ENCODE results near the gene TMEM238.

The TMEM238 gene

DNA sequence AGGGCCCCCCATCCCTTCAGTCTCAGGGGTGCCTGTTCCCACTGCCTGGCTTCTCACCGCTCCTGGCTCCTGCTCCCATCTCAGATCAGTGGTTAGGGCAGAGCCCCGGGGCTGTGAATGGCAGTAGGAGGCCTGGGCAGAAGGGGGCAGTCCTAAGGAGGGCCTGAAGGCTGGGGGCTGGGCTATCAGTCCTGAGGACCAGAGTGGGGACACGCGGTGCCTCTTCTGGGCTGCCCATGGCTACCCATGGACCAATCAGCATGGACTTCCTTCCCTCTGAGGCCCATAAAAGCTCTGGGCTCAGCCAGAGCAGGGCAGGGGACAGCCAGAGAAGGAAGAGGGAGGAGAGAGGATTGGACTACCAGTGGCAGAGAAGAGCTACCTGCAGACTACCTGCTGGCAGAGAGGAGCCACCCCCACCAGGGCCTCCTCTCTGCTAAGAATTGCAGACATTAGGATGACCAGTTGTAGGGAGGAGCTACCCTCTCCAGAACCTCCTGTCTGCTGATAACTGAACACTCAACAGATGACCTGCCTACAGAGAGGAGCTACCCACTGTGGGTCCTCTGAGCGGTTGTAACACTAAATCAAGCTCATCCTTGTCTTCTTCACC is 35.6 kb upstream of the TMEM238 start:
- Histone ChIP-seq H4K91ac (ENCODE audit: low read depth, low read length, poor library complexity) (no peak overlapping the region), H3K79me1 (ENCODE audit: low read depth, low read length) (no peaks in the 10 kb centered on the region), H3K9me3 (replicated peaks in 1 of 2; ENCODE audit: control insufficient read depth in 2 of 2, insufficient read depth in 1 of 2, low read depth in 1 of 2, low read length in 2 of 2) (no peaks in the 10 kb centered on the region), H2BK12ac (ENCODE audit: low read length) (no peak overlapping the region), H3K4me1 (ENCODE audit: control insufficient read depth in 2 of 2, insufficient read depth in 1 of 2, low read depth in 1 of 2, low read length in 2 of 2) (peaks cover 0 to 2% of the 10 kb centered on the region in 2 donors), H2AFZ (ENCODE audit: low read length) (no peak overlapping the region), H3K27me3 (ENCODE audit: control insufficient read depth in 3 of 3, insufficient read depth in 3 of 3, low read depth in 1 of 3, low read length in 3 of 3) (peaks cover 0 to 3% (median 2%) of the 10 kb centered on the region in 3 experiments), H3K4me2 (ENCODE audit: insufficient read depth, low read length, poor library complexity, severe bottlenecking) (no peak overlapping the region), H3K36me3 (replicated peaks in 1 of 2; ENCODE audit: control insufficient read depth in 2 of 2, insufficient read depth in 2 of 2, low read length in 2 of 2) (no peaks in the 10 kb centered on the region), H2BK5ac (ENCODE audit: low read length) (peak overlapping the region; percentile 24), H3K9ac (ENCODE audit: low read depth, low read length, poor library complexity) (no peak overlapping the region), H2AK5ac (ENCODE audit: low read depth, low read length) (peak overlapping the region; percentile 63), H3K18ac (ENCODE audit: low read length) (no peak overlapping the region), H3K4me3 (ENCODE audit: low read length in 2 of 2) (no peak overlapping the region), H4K8ac (ENCODE audit: low read depth, low read length) (no peak overlapping the region), H3K27ac (replicated peaks; ENCODE audit: low read length) (no peak overlapping the region), H2BK15ac (ENCODE audit: low read length) (peak overlapping the region; percentile 49), H3K14ac (ENCODE audit: low read length) (peak overlapping the region; percentile 1), H2BK120ac (ENCODE audit: low read depth, low read length) (no peak overlapping the region), H3K23ac (ENCODE audit: low read depth, low read length, poor library complexity) (no peak overlapping the region), H3K4ac (ENCODE audit: low read length) (no peak overlapping the region)
- no peak for DNase-seq (ENCODE audit: low spot score)
- WGBS, 2 donors (ENCODE audit: extremely low coverage in 2 of 2, insufficient read length in 2 of 2, insufficient replicate concordance in 1 of 2), result no CpG with 5 or more reads among the region's 5 CpGs

DNA sequence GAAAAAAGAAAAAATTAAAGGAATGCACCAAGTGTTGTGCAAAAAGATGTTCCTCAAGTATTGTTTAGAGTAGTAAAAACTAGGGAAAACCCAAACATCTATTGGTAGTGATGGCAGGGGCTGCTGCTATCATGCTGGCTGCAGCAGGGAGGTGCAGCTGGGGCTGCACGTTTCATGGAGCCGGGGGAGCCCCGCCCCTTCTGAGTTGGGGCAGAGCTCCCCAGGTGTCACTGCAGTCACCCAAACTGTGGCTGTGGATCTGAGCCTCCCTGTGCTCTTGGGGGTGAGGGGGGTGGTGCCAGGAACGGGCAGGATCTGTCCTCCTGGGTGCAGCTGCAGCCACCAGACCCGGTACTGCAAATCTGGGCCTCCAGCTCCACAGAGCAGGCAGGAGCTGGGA is 35.0 kb upstream of the TMEM238 start:
- peaks cover 0 to 2% (median 0%) of the 10 kb centered on the region in 3 experiments for H3K27me3 ChIP-seq (ENCODE audit: control insufficient read depth in 3 of 3, insufficient read depth in 3 of 3, low read depth in 1 of 3, low read length in 3 of 3)
- peaks cover 0 to 2% of the 10 kb centered on the region in 2 donors for H3K4me1 ChIP-seq (ENCODE audit: control insufficient read depth in 2 of 2, insufficient read depth in 1 of 2, low read depth in 1 of 2, low read length in 2 of 2)
- no peak overlapping the region for H2AFZ ChIP-seq (ENCODE audit: low read length)
- no peak for DNase-seq (ENCODE audit: low spot score)
- H3K18ac ChIP-seq (ENCODE audit: low read length), result no peak overlapping the region
- no CpG with 5 or more reads among the region's 5 CpGs for WGBS, 2 donors (ENCODE audit: extremely low coverage in 2 of 2, insufficient read length in 2 of 2, insufficient replicate concordance in 1 of 2)
- no peak overlapping the region for H2BK120ac ChIP-seq (ENCODE audit: low read depth, low read length)
- no peak overlapping the region for H3K4me2 ChIP-seq (ENCODE audit: insufficient read depth, low read length, poor library complexity, severe bottlenecking)
- peak overlapping the region; percentile 31 for H3K23ac ChIP-seq (ENCODE audit: low read depth, low read length, poor library complexity)
- no peak overlapping the region for H2BK5ac ChIP-seq (ENCODE audit: low read length)
- H4K91ac ChIP-seq (ENCODE audit: low read depth, low read length, poor library complexity), result no peak overlapping the region
- no peak overlapping the region for H3K9ac ChIP-seq (ENCODE audit: low read depth, low read length, poor library complexity)
- no peaks in the 10 kb centered on the region for H3K36me3 ChIP-seq (replicated peaks in 1 of 2; ENCODE audit: control insufficient read depth in 2 of 2, insufficient read depth in 2 of 2, low read length in 2 of 2)
- no peak overlapping the region for H3K4me3 ChIP-seq (ENCODE audit: low read length in 2 of 2)
- H3K9me3 ChIP-seq (replicated peaks in 1 of 2; ENCODE audit: control insufficient read depth in 2 of 2, insufficient read depth in 1 of 2, low read depth in 1 of 2, low read length in 2 of 2), result no peaks in the 10 kb centered on the region
- H2AK5ac ChIP-seq (ENCODE audit: low read depth, low read length), result no peak overlapping the region
- no peak overlapping the region for H3K14ac ChIP-seq (ENCODE audit: low read length)
- H3K27ac ChIP-seq (replicated peaks; ENCODE audit: low read length), result no peak overlapping the region
- no peak overlapping the region for H2BK12ac ChIP-seq (ENCODE audit: low read length)
- H2BK15ac ChIP-seq (ENCODE audit: low read length), result peak overlapping the region; percentile 49
- H3K4ac ChIP-seq (ENCODE audit: low read length), result no peak overlapping the region
- no peak overlapping the region for H4K8ac ChIP-seq (ENCODE audit: low read depth, low read length)
- H3K79me1 ChIP-seq (ENCODE audit: low read depth, low read length), result no peaks in the 10 kb centered on the region

DNA sequence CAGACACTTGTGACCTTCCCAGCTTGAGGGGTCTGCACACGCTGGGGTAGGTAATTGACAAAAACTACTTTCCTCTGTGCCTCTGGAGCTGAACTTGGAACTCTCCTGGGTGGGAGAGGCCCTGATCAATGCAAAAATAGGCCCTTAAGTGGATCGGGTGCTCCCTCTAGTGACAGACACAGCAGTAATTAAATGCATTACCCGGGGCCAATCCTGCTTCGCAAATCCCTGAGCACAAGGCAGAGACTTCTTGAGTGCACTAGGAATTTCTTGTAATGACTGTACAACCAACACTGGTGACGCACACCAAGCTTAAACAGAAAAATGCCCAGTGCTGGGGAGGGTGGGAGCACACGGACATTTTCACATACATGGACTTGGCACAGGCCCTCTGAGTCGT is 34.1 kb upstream of the TMEM238 start:
- Histone ChIP-seq H2BK12ac (ENCODE audit: low read length) (no peak overlapping the region), H3K4me1 (ENCODE audit: control insufficient read depth in 2 of 2, insufficient read depth in 1 of 2, low read depth in 1 of 2, low read length in 2 of 2) (peaks cover 0 to 2% of the 10 kb centered on the region in 2 donors), H3K23ac (ENCODE audit: low read depth, low read length, poor library complexity) (no peak overlapping the region), H3K27ac (replicated peaks; ENCODE audit: low read length) (no peak overlapping the region), H2AFZ (ENCODE audit: low read length) (peak overlapping the region; percentile 46), H3K27me3 (ENCODE audit: control insufficient read depth in 3 of 3, insufficient read depth in 3 of 3, low read depth in 1 of 3, low read length in 3 of 3) (peaks cover 0 to 2% (median 0%) of the 10 kb centered on the region in 3 experiments), H4K91ac (ENCODE audit: low read depth, low read length, poor library complexity) (no peak overlapping the region), H3K9me3 (replicated peaks in 1 of 2; ENCODE audit: control insufficient read depth in 2 of 2, insufficient read depth in 1 of 2, low read depth in 1 of 2, low read length in 2 of 2) (no peaks in the 10 kb centered on the region), H4K8ac (ENCODE audit: low read depth, low read length) (no peak overlapping the region), H2BK15ac (ENCODE audit: low read length) (no peak overlapping the region), H3K79me1 (ENCODE audit: low read depth, low read length) (no peaks in the 10 kb centered on the region), H3K4me3 (ENCODE audit: low read length in 2 of 2) (no peak overlapping the region), H3K9ac (ENCODE audit: low read depth, low read length, poor library complexity) (peak overlapping the region; percentile 24), H2BK120ac (ENCODE audit: low read depth, low read length) (no peak overlapping the region), H3K4me2 (ENCODE audit: insufficient read depth, low read length, poor library complexity, severe bottlenecking) (no peak overlapping the region), H3K14ac (ENCODE audit: low read length) (no peak overlapping the region), H2BK5ac (ENCODE audit: low read length) (no peak overlapping the region), H3K36me3 (replicated peaks in 1 of 2; ENCODE audit: control insufficient read depth in 2 of 2, insufficient read depth in 2 of 2, low read length in 2 of 2) (no peaks in the 10 kb centered on the region), H3K18ac (ENCODE audit: low read length) (no peak overlapping the region), H2AK5ac (ENCODE audit: low read depth, low read length) (no peak overlapping the region), H3K4ac (ENCODE audit: low read length) (no peak overlapping the region)
- no CpG with 5 or more reads among the region's 7 CpGs for WGBS, 2 donors (ENCODE audit: extremely low coverage in 2 of 2, insufficient read length in 2 of 2, insufficient replicate concordance in 1 of 2)
- peak; percentile 67 for DNase-seq (ENCODE audit: low spot score)

DNA sequence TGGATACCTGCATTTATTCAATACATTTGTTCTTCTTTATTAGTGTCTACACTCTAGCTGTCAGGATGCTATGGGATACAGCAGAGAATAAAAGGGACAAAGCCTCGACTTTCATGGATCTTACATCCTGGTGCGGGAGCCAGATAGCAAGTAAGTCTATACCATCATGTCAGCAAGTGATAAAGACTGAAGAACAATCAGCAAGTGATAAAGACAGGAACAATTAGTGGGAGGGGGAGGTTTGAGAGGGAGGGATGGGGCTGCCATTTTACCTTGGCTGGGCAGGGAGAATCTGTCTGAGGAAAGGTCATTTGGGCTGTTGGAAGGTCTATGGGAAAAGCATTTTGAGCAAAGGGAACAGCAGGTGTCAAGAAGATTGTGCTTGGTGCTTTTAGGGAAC is 26.1 kb upstream of the TMEM238 start:
- Histone ChIP-seq H3K23ac (ENCODE audit: low read depth, low read length, poor library complexity) (no peak overlapping the region), H3K4ac (ENCODE audit: low read length) (no peak overlapping the region), H2AFZ (ENCODE audit: low read length) (no peak overlapping the region), H3K18ac (ENCODE audit: low read length) (no peak overlapping the region), H3K36me3 (replicated peaks in 1 of 2; ENCODE audit: control insufficient read depth in 2 of 2, insufficient read depth in 2 of 2, low read length in 2 of 2) (peaks cover 13 to 18% of the 10 kb centered on the region in 2 donors), H2BK5ac (ENCODE audit: low read length) (no peak overlapping the region), H3K14ac (ENCODE audit: low read length) (no peak overlapping the region), H3K27ac (replicated peaks; ENCODE audit: low read length) (no peak overlapping the region), H3K27me3 (ENCODE audit: control insufficient read depth in 3 of 3, insufficient read depth in 3 of 3, low read depth in 1 of 3, low read length in 3 of 3) (no peaks in the 10 kb centered on the region), H3K4me3 (ENCODE audit: low read length in 2 of 2) (no peak overlapping the region), H2AK5ac (ENCODE audit: low read depth, low read length) (no peak overlapping the region), H3K4me1 (ENCODE audit: control insufficient read depth in 2 of 2, insufficient read depth in 1 of 2, low read depth in 1 of 2, low read length in 2 of 2) (peaks cover 19 to 20% of the 10 kb centered on the region in 2 donors), H3K4me2 (ENCODE audit: insufficient read depth, low read length, poor library complexity, severe bottlenecking) (no peak overlapping the region), H3K9ac (ENCODE audit: low read depth, low read length, poor library complexity) (no peak overlapping the region), H3K79me1 (ENCODE audit: low read depth, low read length) (peaks cover 7% of the 10 kb centered on the region), H2BK120ac (ENCODE audit: low read depth, low read length) (no peak overlapping the region), H4K8ac (ENCODE audit: low read depth, low read length) (no peak overlapping the region), H4K91ac (ENCODE audit: low read depth, low read length, poor library complexity) (no peak overlapping the region), H2BK12ac (ENCODE audit: low read length) (no peak overlapping the region), H3K9me3 (replicated peaks in 1 of 2; ENCODE audit: control insufficient read depth in 2 of 2, insufficient read depth in 1 of 2, low read depth in 1 of 2, low read length in 2 of 2) (peaks cover 5 to 19% of the 10 kb centered on the region in 2 donors), H2BK15ac (ENCODE audit: low read length) (no peak overlapping the region)
- no CpG with 5 or more reads among the region's 2 CpGs for WGBS, 2 donors (ENCODE audit: extremely low coverage in 2 of 2, insufficient read length in 2 of 2, insufficient replicate concordance in 1 of 2)
- no peak for DNase-seq (ENCODE audit: low spot score)

All from neuronal stem cell (in vitro differentiated cells).